GM21526 (cell line): ENCODE results near the gene HPCAL1.

Experiments
- ATAC-seq: cut with Tn5 transposase; IDR thresholded peaks from one replicate; pipeline ENCODE4 v1.9.1; 2021; ENCODE audit warnings: moderate library complexity; ENCODE audit not compliant: unreplicated experiment, low FRiP score

The HPCAL1 gene

DNA sequence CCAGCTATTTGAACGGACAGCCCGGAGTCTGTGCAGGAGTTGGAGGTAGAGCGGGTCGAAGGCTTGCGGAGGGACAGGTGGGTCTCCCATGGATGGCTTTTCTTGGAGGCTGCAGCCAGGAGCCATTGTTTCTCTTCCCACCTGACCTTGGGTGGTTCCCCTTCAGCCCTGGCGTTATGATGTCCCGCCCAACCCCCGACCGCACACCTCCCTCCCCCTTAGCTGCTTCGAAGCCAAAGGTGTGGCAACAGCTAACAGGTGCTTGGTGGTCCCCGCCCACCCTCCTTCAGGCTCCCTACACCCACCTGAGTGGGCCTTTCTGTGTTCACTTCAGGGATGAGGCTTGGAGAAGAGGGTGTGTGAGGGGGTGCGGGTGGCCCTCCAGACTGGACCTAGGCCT lies 62.7 kb downstream of the HPCAL1 start:
- ATAC-seq = no peak

DNA sequence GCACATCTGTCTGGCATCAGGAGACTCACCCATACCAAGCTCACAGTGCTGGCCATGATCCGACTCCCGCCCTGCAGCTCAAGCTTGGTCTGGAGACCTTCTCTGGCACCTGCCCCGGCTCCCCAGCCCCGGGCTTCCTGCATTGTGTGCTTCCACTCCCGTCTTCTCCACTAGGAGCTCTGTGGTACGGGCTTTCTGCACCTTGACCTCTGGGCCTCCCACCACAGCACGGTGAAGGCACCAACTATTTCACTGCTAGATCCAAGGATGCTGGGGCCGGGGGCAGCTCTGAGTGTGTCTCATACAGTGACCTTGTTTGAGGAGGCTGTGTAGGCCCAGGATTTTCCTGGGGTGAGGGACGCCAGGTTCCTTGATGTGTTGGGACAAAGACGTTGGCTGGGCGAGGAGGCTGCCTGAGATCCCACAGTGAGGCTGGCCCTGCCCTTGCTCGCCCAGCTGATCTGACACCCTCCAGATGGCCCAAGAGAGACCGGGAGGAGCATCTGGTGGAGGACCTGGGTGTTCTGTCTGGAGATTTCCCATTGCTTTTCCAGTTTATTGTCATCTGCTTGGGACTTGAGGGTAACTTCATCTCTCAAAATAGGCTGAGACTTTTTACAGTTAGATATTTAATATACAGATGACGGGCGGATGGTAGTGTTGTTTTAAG lies 64.0 kb downstream of the HPCAL1 start:
- no peak for ATAC-seq

- ATAC-seq = no peak
Observed at GRCh38 chr2:10367472-10368439, 65.1 kb downstream of the HPCAL1 start.

DNA sequence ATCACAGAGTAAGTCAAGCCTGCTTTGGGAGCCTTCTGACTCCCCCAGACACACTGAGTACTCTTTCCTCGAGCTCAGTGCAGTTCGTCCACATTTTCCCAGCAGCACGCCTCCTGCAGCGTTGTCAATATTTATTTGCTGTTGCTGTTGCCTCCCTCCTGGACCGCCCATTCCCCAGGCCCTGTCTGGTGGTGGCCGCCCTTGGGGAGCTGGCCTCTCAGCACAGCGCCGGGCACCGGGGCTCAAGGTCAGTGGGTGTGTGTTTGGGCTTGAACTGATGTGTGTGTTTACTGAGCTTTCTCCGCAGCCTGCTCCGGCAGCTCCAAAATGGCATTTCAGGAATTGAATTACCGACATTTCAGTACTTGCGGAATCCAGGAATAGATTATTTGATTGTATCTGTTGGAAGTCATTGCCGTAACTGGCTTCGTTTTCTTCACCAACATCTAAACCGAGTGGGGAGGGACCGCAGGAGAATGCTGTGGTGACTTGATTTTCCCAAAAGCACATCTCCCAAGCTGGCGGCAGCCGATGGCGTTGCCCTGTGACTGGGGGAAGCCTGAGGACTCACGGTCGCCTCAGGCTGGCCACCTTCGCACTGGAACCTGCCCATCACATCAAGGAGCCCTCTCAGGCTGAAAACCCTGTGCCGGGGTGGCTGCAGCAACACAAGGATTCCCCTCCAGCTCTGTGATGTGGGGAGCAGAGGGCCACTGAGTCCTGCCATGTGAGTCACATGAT lies 66.0 kb downstream of the HPCAL1 start:
- ATAC-seq = no peak

DNA sequence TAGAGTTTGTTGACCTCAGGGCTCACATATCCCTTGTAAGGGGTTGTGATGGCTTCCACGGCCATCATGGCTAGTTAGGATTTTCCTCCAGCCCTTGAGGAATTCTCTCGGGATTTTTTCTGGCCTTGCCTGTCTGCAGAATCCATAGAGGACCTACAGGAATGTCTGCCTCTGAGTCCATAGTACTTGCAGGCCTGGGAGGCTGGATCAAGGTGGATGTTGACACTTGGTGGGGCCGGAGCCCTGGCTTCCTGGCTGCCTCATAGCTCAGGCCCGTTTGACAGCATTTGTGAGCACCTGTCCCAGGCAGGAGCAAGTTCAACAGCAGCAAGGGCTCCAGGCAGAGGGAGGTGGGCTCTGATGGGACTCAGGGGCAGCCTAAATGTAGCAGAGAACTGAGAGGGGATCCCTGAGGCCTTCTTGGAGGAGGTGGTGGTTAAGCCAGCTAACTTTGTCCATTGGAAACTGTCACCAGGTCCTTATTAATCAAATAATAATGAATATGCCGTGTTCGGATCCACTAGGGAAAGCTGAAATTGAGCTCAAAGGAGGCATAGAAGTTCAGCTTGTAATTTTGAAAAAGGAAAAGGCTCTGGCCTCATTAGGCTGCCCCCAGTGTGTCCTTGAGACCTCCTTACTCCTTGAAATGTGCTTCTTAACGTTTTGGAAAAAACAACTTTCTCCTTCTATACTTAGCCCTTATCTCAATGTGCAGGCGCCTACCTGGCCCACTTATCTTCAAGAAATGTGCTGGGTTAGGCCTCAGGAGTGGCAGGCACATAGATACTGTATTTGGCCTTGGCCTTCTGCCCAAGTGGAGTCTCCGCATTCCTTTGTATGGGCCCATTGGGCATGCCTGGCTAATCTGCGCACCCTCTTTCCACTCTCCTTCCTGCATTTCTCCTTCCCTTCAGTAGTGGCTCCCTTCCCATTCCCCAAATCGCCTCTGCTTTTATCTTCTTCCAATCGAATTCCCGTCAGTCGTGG lies 66.9 kb downstream of the HPCAL1 start:
- no peak for ATAC-seq

DNA sequence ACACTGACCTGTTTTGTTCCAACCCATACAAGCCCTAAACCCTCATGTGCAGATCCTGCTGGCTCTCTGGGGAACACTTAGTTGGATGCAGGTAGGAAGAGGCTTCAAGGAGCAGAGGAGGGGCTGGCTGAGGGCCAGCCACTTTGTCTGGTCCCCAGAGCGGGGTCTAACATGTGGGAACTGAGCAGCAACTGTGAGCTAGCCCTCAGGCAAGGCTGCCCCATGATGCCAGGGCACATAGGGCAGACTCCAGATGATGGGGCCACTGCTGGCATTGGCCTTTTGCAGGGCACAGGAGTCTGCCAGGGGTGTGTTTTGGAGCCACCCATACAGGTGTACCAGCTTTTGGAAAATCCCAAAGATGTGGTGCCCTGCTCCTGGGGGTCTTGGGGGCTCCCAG lies 67.7 kb downstream of the HPCAL1 start:
- no peak for ATAC-seq

- no peak for ATAC-seq
Observed at GRCh38 chr2:10370895-10371294, 68.2 kb downstream of the HPCAL1 start.

GRCh38 chr2:10371441-10372196 lies 68.9 kb downstream of the HPCAL1 start:
- no peak for ATAC-seq

GRCh38 chr2:10372203-10372861 lies 69.6 kb downstream of the HPCAL1 start:
- ATAC-seq = no peak

- ATAC-seq = no peak
Observed at GRCh38 chr2:10372862-10373240, 70.1 kb downstream of the HPCAL1 start.

- no peak for ATAC-seq
Observed at GRCh38 chr2:10373931-10374330, 71.2 kb downstream of the HPCAL1 start.

- no peak for ATAC-seq
Observed at GRCh38 chr2:10374362-10374943, 71.7 kb downstream of the HPCAL1 start.

- ATAC-seq = peak; percentile 45
Observed at GRCh38 chr2:10375570-10376281, 73.0 kb downstream of the HPCAL1 start.

DNA sequence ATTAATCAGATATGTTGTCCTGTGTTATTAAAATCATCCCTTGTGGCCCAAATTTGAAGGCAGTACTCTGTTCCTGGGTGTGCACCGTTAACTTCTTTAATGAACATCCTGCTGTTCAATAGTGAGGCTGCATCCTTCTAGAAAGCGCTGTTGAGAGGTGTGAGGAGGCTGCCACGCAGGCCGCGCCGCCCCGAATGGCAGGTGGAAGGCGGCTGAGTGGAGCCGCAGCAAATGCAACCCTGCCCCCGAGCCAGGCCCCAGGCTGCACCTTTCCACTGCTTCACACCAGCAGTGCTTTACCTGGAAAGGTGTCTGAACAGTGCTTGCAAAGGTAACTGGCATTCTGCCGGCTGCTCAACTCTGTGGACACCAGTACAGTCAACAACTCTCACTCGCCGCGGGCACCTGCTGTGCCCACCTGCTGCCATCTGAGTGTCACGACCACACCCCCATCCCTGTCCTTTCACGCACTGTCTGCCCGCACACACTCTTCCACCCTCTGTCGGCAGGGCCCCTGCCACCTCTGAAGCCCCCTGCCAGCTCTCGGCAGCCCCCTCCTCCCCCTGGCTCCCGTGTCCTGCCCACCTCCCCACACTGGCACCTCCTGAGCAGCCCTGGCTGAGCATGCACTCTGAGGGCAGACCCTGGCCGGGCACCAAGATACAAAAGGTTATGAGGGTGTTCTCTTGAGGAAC lies 74.5 kb downstream of the HPCAL1 start:
- no peak for ATAC-seq

GRCh38 chr2:10377747-10378085 lies 75.0 kb downstream of the HPCAL1 start:
- no peak for ATAC-seq

DNA sequence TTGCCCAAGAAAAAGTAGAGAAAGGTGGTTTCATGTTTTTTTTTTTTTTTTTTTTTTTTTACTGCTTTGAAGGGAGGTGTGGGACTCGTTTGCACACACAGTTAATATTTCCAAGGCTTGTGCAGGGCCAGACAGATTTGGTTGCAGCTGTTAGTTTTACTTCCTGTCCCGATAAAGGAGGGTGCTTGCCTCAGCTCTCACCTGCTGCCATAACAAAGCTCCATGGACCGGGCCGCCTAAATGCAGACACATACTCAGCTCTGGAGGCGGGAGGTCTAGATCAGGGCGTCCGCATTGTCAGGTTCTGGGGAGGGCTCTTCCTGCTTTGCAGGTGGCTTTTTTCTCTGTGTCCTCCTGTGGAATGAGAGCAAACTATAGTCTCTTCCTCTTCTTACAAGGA lies 75.5 kb downstream of the HPCAL1 start:
- ATAC-seq = peak; percentile 68
